GM19023 (cell line): ENCODE measurements around the gene GRIA3.
A peak's percentile ranks its signal among the peaks of the same experiment; 100 is the strongest.

Experiments
- ATAC-seq: cut with Tn5 transposase; IDR thresholded peaks from one replicate; pipeline ENCODE4 v1.9.1; 2021; ENCODE audit warnings: mild to moderate bottlenecking, moderate library complexity; ENCODE audit not compliant: unreplicated experiment

Gene GRIA3

GRCh38 chrX:123442764-123443163 lies 258.7 kb downstream of the GRIA3 start:
- no peak for ATAC-seq

GRCh38 chrX:123447506-123447905 lies 263.4 kb downstream of the GRIA3 start:
- no peak for ATAC-seq

- ATAC-seq = no peak
These were observed 265.3 kb downstream of the GRIA3 start for GRCh38 chrX:123449335-123449734.

- no peak for ATAC-seq
These were observed 266.1 kb downstream of the GRIA3 start for GRCh38 chrX:123450222-123450621.

GRCh38 chrX:123454712-123455431 lies 270.8 kb downstream of the GRIA3 start:
- ATAC-seq = peak; percentile 53

- no peak for ATAC-seq
These were observed 271.6 kb downstream of the GRIA3 start for GRCh38 chrX:123455693-123456092.

- no peak for ATAC-seq
These were observed 280.6 kb downstream of the GRIA3 start for GRCh38 chrX:123464709-123465108.

- no peak for ATAC-seq
These were observed 284.4 kb downstream of the GRIA3 start for GRCh38 chrX:123468481-123468880.

GRCh38 chrX:123475068-123475724 lies 291.1 kb downstream of the GRIA3 start:
- ATAC-seq = no peak

GRCh38 chrX:123476611-123477219 lies 292.6 kb downstream of the GRIA3 start:
- no peak for ATAC-seq

GRCh38 chrX:123477673-123478072 lies 293.6 kb downstream of the GRIA3 start:
- ATAC-seq = no peak

- ATAC-seq = no peak
These were observed 298.1 kb downstream of the GRIA3 start for GRCh38 chrX:123481913-123482851.

GRCh38 chrX:123486297-123486696 lies 302.2 kb downstream of the GRIA3 start:
- no peak for ATAC-seq

GRCh38 chrX:123487236-123487635 lies 303.2 kb downstream of the GRIA3 start:
- no peak for ATAC-seq

GRCh38 chrX:123487669-123488068 lies 303.6 kb downstream of the GRIA3 start:
- no peak for ATAC-seq

- ATAC-seq = no peak
These were observed 304.9 kb downstream of the GRIA3 start for GRCh38 chrX:123489011-123489410.

GRCh38 chrX:123493857-123494256 lies 309.8 kb downstream of the GRIA3 start:
- ATAC-seq = no peak

- ATAC-seq = no peak
These were observed 315.7 kb downstream of the GRIA3 start for GRCh38 chrX:123499787-123500186.

GRCh38 chrX:123504047-123504446 lies 320.0 kb downstream of the GRIA3 start:
- no peak for ATAC-seq

- no peak for ATAC-seq
These were observed 320.7 kb downstream of the GRIA3 start for GRCh38 chrX:123504630-123505270.
